Esophagus squamous epithelium (tissue), 5 donors: Measurements from ENCODE around the gene RUFY3. TPM values are rescaled to one million over a fixed set of nuclear protein-coding genes. Genes with fewer than 3 reads are reported as not detected.
"Not testable (repeated sequence)": the region's sequence is repeated elsewhere in the genome, so short reads cannot be mapped to it uniquely, and the experiment has no call there.

Source experiments
- DNase-seq: peaks from one replicate; lab custom pipeline; 2025; lab: John Stamatoyannopoulos, UW
- H3K27ac ChIP-seq, 4 donors: fragments of 200-600 bp; sonication (generic); one replicate each; pipeline ENCODE4 v1.5.1; 2016 to 2019; ENCODE audit warnings: mild to moderate bottlenecking in 1 of 4
- H3K27me3 ChIP-seq, 4 donors: fragments of 200-600 bp; sonication (generic); 1 replicate in 3 of 4; 2 replicates in 1 of 4; pipeline versions ENCODE4 v1.5.1 to v1.6.0; 2017 to 2021; ENCODE audit warnings: antibody characterized with exemption in 1 of 4
- H3K36me3 ChIP-seq, 3 donors: fragments of 200-600 bp; sonication (generic); one replicate each; pipeline ENCODE4 v1.5.1; 2016 to 2019
- H3K4me1 ChIP-seq, 3 donors: fragments of 200-600 bp; sonication (generic); one replicate each; pipeline ENCODE4 v1.5.1; 2017 to 2019
- H3K4me3 ChIP-seq, 4 donors: fragments of 200-600 bp; sonication (generic); 1 replicate in 3 of 4; 2 replicates in 1 of 4; pipeline ENCODE4 v1.5.1; 2016 to 2019; ENCODE audit warnings: mild to moderate bottlenecking in 2 of 4, moderate library complexity in 1 of 4
- H3K9me3 ChIP-seq, 3 donors: fragments of 200-600 bp; sonication (generic); one replicate each; pipeline ENCODE4 v1.5.1; 2016 to 2019
- CTCF ChIP-seq, 6 experiments: fragments of 450-650 bp in 4 of 6; fragments of 200-600 bp in 2 of 6; sonication (generic) in 2 of 6; IDR thresholded peaks; one replicate each; pipeline ENCODE4 v1.5.1; 2016 to 2019; ENCODE audit warnings: antibody characterized with exemption in 6 of 6, mild to moderate bottlenecking in 4 of 6, moderate library complexity in 4 of 6
- POLR2A ChIP-seq, 4 donors: fragments of 450-650 bp; IDR thresholded peaks; one replicate each; pipeline ENCODE4 v1.6.1; 2017; ENCODE audit warnings: antibody characterized with exemption in 4 of 4, mild to moderate bottlenecking in 4 of 4, moderate library complexity in 3 of 4
- WGBS, 2 donors: methylation state at CpG; one replicate each; pipeline ENCODE4 v1.1.5; 2018; 5-methylcytosine and 5-hydroxymethylcytosine counted together
- intact Hi-C: fragments of 100-400 bp; cut with DNase I; formaldehyde crosslinking; loops from one replicate; pipeline ENCODE4 v1.15.0; 2022
- total RNA-seq, 4 donors: library from RNA; depleted of rRNA; stranded (reverse); fragments of >200 nt; gene quantifications; one replicate each; pipeline ENCODE4 v1.1.0, GENCODE V29; 2016
- donor health status: DM: yes; HTN: yes; CAD: no.

Gene RUFY3
- total RNA-seq, 4 donors from 2014 or later = 30.4 to 63.9 (median 42.4) TPM

- H3K36me3 ChIP-seq = no peaks in the 10 kb centered on the region
- H3K9me3 ChIP-seq = no peaks in the 10 kb centered on the region
- H3K27ac ChIP-seq = peak overlapping the region in 3 of 4 donors; percentile 33 to 57 (median 44)
- peaks cover 4 to 48% (median 5%) of the 10 kb centered on the region in 3 donors for H3K4me1 ChIP-seq
- WGBS, 2 donors = 42 to 46% methylated on average over 1 of the region's 1 CpG
- intact Hi-C loops = no loop called here
- no peaks in the 10 kb centered on the region for H3K27me3 ChIP-seq
- TF ChIP-seq POLR2A (IDR thresholded peaks at IDR 0.05) = no peak
- no peak for TF ChIP-seq CTCF (IDR thresholded peaks at IDR 0.05)
- DNase-seq = no peak
- H3K4me3 ChIP-seq = no peak overlapping the region
These were observed 20.5 kb upstream of the RUFY3 start for GRCh38 chr4:70701271-70701670.

- H3K36me3 ChIP-seq, intact Hi-C loops: not testable (repeated sequence)
- 48 to 50% methylated on average over 2 of the region's 2 CpGs for WGBS, 2 donors
These were observed 19.2 kb upstream of the RUFY3 start for GRCh38 chr4:70702592-70702991.

GRCh38 chr4:70703619-70704214 is 18.0 kb upstream of the RUFY3 start:
- DNase-seq = no peak
- WGBS, 2 donors = 3 to 4% methylated on average over 11 of the region's 11 CpGs
- Histone ChIP-seq H3K9me3 (no peaks in the 10 kb centered on the region), H3K4me1 (peaks cover 15 to 71% (median 16%) of the 10 kb centered on the region in 3 donors), H3K27ac (peak overlapping the region; percentile 97 to 98 (median 98)), H3K36me3 (no peaks in the 10 kb centered on the region), H3K4me3 (peak overlapping the region; percentile 71 to 93 (median 80)), H3K27me3 (no peaks in the 10 kb centered on the region)
- intact Hi-C loops = no loop called here
- no peak for TF ChIP-seq POLR2A (IDR thresholded peaks at IDR 0.05)
- no peak for TF ChIP-seq CTCF (IDR thresholded peaks at IDR 0.05)

More at GRCh38 chr4:70702592-70702991, 19.2 kb upstream of the RUFY3 start:
- H3K27me3 ChIP-seq, H3K9me3 ChIP-seq, H3K4me3 ChIP-seq, DNase-seq: not testable (repeated sequence)
- Histone ChIP-seq H3K4me1 (peaks cover 15 to 61% (median 16%) of the 10 kb centered on the region in 3 donors), H3K27ac (peak overlapping the region in 1 of 4 donors; percentile 38)

GRCh38 chr4:70704215-70704930 is 17.4 kb upstream of the RUFY3 start:
- Histone ChIP-seq H3K4me3 (peak overlapping the region; percentile 71 to 93 (median 80)), H3K27me3 (no peaks in the 10 kb centered on the region), H3K36me3 (no peaks in the 10 kb centered on the region), H3K27ac (peak overlapping the region; percentile 97 to 98 (median 98)), H3K4me1 (peaks cover 15 to 77% (median 16%) of the 10 kb centered on the region in 3 donors), H3K9me3 (no peaks in the 10 kb centered on the region)
- 0 to 2% methylated on average over 12 to 28 of the region's 58 CpGs for WGBS, 2 donors
- intact Hi-C loops = no loop called here
- peak; percentile 14 for DNase-seq
- TF ChIP-seq POLR2A (IDR thresholded peaks at IDR 0.05) (peak in 2 of 4 donors; percentile 7 to 37), CTCF (IDR thresholded peaks at IDR 0.05) (peak in 3 of 6 experiments; percentile 18 to 52 (median 30))

- no CpG with 5 or more reads among the region's 39 CpGs for WGBS, 2 donors
These were observed 16.9 kb upstream of the RUFY3 start for GRCh38 chr4:70704931-70705182.

More at GRCh38 chr4:70704931-70705182, 16.9 kb upstream of the RUFY3 start:
- no peaks in the 10 kb centered on the region for H3K36me3 ChIP-seq
- intact Hi-C loops = no loop called here
- peak overlapping the region; percentile 97 to 98 (median 98) for H3K27ac ChIP-seq
- no peak for DNase-seq
- peak overlapping the region; percentile 71 to 93 (median 80) for H3K4me3 ChIP-seq
- no peaks in the 10 kb centered on the region for H3K27me3 ChIP-seq
- no peaks in the 10 kb centered on the region for H3K9me3 ChIP-seq
- H3K4me1 ChIP-seq = peaks cover 15 to 82% (median 16%) of the 10 kb centered on the region in 3 donors
- TF ChIP-seq POLR2A (IDR thresholded peaks at IDR 0.05) (no peak), CTCF (IDR thresholded peaks at IDR 0.05) (no peak)
